ENCODE data around the gene OR10H4.
"Not testable (repeated sequence)": the region's sequence is repeated elsewhere in the genome, so short reads cannot be mapped to it uniquely, and the experiment has no call there.

Gene OR10H4, protein sequence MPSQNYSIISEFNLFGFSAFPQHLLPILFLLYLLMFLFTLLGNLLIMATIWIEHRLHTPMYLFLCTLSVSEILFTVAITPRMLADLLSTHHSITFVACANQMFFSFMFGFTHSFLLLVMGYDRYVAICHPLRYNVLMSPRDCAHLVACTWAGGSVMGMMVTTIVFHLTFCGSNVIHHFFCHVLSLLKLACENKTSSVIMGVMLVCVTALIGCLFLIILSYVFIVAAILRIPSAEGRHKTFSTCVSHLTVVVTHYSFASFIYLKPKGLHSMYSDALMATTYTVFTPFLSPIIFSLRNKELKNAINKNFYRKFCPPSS

DNA sequence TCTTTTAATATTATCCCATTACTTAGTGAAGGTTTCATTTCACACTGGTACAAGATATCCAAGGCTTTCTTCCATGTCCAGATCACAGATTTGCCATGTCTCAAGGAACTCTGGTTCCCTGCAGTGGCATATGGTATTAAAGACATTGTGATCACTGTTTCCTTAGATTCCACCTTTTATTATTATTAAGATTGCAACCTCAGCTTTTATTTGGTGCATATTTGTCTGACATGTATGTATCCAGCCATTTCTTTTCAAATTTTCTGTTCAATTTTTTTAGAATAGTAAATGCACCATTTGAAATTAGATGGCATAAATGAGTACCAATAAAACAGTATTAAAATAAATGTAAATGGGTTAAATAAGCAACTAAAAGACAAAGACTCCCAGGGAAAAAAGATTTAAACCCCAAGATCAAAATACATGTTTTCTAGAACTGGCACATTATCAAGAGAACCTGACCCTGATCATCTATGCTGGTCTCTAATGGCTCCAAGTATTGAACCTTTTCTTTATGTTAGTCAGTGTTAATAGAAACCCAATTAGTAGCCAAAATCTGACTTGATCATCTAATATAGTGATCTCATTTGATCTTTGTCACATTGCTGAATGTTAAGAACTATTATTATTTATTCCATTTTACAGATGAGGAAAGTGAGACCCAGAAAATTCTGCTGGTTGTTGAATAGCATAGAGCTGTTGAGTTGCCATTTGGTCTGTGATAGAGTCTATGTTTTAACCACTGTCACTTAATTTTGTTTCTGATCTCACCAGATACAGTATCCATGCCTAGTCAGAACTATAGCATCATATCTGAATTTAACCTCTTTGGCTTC is at the start of gene OR10H4:
Gene OR10H4 (plus strand): TSS at position 786 of the 836 bp plus-strand sequence. CDS start 0 bp downstream, at position 786.
- no peak for DNase-seq

DNA sequence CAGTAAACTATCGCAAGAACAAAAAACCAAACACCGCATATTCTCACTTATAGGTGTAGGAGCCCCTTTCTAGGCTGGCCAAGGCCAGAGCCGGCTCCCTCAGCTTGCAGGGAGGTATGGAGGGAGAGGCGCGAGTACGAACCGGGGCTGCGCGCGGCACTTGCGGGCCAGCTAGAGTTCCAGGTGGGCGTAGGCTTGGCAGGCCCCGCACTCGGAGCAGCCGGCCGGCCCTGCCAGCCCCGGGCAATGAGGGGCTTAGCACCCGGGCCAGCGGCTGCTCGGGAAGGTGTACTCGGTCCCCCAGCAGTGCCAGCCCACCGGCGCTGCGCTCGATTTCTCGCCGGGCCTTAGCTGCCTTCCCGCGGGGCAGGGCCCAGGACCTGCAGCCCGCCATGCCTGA is 49.2 kb upstream of the OR10H4 start:
- DNase-seq: not testable (repeated sequence)

DNA sequence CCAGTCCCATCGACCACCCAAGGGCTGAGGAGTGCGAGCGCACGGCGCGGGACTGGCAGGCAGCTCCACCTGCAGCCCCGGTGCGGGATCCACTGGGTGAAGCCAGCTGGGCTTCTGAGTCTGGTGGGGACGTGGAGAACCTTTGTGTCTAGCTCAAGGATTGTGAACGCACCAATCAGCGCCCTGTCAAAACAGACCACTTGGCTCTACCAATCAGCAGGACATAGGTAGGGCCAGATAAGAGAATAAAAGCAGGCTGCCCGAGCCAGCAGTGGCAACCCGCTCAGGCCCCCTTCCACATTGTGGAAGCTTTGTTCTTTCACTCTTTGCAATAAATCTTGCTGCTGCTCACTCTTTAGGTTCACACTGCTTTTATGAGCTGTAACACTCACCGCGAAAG is 48.8 kb upstream of the OR10H4 start:
- not testable (repeated sequence) for DNase-seq

DNA sequence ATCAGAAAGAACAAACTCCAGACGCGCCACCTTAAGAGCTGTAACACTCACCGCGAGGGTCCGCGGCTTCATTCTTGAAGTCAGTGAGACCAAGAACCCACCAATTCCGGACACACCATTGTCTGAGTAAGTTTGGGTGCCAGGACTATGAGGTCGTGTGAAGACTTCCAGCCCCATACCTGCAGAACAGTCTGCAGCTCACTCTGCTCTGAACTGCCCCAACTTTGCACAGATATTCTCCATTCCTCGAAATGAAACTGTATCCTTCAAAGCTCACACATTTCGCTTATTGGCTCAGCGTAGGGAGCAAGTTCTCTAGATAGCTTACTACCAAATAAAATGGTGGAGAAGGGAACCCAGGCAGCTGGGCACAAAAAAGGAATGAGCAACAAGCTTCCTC is 48.3 kb upstream of the OR10H4 start:
- DNase-seq: no peak

DNA sequence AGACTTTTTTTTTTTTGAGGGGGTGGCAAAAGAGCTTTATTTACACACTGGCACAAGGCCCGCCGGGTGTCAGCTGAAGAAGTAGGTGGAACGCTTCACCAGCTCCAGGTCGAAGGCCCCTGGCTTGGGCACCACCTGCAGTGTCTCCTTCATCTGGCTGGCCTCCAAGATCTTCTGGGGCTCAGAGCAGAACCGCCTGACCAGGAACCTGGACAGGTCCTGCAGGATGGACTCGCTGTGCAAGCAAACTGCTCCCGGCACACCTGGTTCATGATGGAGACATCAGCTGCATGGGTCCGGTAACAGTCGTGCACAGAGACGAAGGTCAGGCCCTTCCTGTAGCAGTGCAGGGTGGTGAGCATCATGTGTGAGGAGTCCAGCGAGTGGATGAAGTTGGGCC is 46.6 kb upstream of the OR10H4 start:
- no peak for DNase-seq

DNA sequence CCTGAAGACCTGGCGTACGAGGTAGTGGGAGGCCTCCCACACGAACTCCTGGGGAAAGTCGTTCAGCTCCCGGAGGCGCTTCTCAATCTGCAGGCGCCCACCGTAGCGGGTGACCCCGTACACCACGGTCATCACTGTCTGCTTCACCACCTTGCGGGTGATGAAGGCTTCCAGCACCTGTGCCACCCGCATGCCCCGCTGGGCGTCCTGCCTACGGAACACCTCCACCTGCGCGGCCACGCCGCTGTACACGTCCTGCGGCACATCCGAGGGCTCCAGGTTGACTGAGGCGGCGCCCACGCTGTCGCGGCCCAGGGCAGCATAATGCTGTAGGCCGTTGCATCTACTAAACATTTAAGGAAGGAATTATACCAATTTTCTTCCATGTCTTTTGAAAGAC is 45.9 kb upstream of the OR10H4 start:
- not testable (repeated sequence) for DNase-seq

DNA sequence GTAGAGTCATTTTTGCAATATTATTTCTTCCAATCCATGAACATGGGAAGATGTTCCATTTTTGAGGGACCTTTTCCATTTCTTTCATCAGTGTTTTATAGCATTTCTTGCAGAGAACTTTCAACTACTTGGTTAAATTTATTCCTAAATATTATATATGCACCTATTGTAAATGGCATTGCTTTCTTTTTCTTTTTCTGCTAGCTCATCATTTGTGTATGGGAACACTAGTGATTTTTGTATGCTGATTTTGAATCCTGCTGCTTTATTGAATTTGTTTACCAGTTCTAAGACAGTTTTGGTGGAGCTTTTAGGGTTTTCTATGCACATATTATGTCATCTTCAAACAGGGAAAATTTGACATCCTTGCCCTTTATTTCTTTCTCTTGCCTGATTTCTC is 43.8 kb upstream of the OR10H4 start:
- no peak for DNase-seq

DNA sequence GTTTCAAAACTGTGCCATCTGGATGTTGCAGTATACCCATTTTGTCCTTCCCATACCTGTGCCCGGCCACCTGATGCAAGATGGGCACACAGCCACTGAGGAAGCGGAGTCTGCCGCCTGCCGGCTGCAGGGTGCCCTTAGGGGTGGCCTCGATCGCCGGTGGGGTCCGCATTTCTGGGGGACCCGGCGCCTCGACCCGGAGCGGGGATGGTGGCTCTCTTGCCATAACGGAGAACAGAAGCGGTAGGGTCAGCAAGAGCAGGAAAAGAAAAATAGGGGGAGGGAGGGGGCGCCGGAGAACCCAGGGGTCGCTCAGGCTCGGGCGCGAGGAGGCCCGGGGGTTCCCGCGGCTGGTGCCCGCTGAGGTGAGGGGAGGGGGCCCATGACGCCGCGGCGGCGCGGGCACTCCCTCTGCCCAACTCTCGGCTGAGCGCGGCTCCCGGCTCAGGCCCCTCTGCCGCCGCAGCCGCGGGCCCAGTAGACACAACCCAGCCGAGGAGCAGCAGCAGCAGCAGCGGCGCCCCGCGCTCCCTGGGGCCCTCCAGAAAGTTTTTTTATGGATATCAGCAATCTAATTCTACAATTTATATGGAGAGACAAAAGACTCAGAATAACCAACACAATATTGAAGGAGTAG is 37.1 kb upstream of the OR10H4 start:
- DNase-seq: no peak

DNA sequence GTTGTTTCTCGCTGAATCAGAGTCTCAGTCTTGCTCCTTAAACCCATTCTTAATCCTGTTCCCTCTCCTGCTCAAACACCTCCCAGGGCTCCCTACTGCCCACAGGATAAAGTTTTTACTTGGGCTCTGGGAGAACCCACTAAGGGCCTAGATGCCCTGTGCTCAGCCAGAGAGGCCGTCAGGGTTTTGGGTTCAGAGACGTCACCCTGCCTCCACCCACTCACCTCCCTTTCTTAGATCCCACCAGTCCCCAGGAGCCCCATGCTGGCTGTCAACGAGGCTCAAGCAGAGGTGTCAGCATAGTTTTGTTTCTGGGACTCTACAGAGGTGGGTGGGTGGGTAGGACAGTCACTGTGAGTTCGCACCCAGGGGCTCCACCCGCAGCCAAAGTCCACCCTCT is 35.4 kb upstream of the OR10H4 start:
- no peak for DNase-seq

DNA sequence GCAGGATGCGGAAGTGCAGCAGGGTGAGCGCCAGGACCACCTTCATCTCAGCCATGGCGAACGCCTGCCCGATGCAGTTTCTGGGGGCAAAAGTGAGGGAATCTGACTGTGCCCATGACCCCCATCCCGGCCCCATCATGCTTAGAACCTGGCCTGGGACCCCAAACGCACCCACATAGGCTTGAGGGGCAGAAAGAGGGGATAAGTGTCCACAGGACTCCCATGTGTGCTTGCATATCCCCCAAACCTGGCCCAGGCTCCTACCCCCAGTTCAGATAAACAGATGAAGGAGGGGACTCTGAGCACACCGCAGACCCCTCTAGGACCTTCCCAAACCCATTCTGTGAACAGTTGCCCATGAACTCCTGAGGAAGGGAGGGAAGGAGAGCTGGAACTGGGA is 35.0 kb upstream of the OR10H4 start:
- no peak for DNase-seq

DNA sequence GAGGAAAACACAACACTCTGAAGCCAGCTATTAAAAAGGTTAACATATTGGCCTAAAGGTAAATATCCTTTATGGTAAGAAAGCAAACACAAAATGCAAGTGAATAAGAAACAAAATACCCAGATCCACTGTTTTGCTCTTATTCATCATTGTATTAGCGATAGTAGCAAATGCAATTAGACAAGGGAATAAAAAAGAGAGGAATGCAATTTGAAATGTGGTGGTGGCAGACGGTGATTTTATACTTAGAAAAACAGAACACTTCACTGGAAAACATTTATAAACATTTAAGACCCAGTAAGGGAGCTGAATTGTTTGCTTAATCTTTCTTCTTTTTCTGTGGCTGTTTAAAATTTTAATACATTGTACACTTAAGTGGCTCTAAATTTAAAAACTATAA is 33.7 kb upstream of the OR10H4 start:
- DNase-seq: no peak

DNA sequence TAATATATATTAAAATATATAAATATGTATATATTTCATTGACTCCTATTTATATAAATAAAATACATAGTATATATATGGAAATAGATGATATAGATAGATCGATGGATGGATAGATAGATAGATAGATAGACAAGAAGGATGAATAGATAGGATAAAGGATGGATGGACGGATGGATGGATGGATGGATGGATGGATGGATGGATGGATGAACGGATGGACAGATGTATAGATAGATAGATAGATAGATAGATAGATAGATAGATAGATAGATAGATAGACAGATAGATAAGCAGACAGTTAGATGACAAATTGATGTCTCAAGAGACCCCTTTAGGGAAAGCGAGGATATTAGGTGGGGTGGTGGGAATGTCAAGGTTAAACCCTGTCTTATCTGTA is 29.6 kb upstream of the OR10H4 start:
- DNase-seq: no peak

DNA sequence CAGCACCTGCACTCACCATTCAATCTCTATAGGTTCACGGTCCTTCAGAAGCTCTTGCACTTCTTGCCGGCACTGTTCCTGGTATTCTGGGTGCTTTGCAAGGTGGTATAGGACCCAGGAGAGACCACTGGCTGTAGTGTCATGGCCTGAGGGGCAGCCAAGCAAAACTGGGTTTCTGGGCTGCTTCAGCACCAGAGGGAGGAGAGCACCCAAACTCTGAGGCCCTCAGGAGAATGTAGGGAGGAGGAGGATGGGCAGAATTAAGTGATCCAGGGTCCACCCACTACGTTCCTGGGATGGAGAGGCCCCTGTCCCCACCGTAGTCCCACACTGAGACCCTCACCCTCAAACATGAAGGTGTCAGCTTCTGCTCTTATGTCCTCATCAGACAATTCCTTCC is 26.8 kb upstream of the OR10H4 start:
- DNase-seq: no peak

DNA sequence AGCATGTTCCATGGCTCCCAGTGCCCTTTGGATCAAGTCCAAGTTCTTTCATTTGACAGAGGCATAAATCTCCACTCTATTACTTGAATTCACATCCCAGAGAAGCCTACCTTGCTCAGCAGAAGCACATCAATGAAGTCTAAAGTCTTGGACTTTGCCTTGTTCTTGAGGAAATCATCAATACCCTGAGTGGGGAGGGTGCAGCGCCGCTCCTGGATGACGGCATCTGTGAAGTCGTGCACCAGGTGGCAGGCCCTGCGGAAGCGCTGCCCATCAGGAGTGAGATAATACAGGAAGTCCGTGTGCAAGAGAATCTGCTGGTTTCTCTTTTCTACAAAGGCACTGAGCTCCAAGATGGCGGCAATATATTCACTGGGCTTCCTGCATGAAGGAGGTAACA is 25.1 kb upstream of the OR10H4 start:
- no peak for DNase-seq

DNA sequence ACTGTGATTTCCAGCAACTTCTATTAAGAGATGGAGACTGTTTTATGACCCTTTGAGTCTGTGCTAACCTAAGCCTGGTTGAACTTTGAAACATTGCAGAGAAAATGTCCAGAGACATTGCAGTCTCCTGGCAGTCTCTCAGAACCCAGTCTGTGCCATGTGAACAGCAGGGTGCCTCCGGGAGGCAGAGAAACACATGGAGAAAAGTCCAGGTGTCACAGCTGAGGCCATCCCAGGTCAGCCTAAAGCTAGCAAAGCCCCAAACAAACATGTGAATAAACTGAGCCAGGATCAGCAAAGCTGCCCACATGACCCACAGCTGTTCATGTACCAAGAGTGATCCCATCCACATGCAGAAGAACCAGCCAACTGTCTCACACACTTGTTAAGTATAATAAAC is 22.3 kb upstream of the OR10H4 start:
- DNase-seq: no peak

DNA sequence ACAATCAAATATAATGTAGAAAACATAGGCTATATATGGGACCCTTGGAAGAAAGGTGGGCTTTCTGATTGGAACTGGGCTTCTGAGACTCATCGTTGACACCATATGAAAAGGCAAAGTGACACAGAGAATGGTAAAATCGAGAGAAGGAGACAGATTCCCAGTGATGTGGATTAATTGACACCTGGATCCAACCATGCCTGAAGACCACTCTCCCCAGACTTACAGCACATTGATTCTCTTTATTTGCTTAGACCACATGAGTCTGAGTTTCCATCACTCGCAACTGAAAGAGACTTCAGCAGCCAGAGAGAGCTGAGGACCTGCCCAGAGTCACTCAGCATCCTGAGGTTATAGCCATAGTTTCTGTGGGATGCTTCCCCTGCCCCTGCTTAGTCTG is 20.5 kb upstream of the OR10H4 start:
- no peak for DNase-seq

DNA sequence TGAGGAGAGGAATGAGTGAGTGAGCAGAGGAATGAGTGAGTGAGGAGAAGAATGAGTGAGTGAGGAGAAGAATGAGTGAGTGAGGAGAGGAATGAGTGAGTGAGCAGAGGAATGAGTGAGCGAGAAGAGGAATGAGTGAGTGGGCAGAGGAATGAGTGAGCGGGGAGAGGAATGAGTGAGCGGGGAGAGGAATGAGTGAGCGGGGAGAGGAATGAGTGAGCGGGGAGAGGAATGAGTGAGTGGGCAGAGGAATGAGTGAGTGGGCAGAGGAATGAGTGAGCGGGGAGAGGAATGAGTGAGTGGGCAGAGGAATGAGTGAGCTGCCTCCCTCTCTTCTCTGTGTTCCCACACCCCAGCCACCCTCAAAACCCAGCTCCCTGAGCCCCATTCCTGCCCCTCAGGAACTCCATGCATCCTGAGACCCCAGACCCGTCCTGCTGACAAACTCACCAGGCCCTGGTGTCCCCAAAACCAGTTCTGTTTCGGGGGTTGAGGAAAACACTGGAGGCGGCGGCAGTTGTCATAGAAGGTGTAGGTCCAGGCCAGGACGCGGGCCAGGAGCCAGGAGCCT is 15.0 kb upstream of the OR10H4 start:
- DNase-seq: not testable (repeated sequence)

DNA sequence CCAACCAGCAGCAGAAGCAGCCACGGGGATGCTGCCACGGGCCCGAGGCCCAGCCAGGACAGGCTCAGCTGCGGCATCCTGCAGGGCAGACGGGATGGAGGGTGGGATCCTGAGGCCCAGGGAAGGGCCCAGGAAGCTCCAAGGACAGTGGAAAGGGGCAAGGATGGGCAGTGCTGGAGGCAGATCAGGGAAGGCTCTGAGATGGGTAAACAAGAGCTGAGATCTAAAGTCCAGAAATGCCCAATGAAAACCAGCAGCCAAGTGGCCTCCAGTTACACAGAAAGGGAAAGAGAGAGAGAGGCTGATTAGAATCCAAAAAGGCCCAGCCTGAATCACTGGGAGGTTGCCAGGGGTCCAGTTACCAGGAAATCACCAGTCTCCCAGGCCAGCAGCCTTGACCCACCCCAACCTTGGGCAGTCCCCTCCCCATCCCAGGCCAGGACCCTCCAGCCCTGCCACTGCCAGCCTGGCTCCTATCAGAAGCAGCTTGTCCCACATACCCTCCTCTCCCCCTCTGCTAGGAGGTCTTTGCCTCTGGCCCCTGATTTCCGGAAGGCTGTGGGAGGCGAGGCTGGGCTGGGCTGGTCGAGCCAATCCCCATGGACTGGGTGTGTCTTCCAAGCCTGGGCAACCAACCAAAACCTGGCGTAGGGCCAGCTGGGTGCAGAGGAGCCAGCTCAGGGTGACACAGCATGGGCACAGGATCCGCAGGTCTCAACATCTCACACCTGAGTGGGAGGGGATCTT is 14.3 kb upstream of the OR10H4 start, which contains the start of gene CYP4F11:
Gene CYP4F11 (minus strand): TSS at position 198 of the 747 bp plus-strand sequence. CDS start 121 bp downstream, at position 77.
- no peak for DNase-seq

DNA sequence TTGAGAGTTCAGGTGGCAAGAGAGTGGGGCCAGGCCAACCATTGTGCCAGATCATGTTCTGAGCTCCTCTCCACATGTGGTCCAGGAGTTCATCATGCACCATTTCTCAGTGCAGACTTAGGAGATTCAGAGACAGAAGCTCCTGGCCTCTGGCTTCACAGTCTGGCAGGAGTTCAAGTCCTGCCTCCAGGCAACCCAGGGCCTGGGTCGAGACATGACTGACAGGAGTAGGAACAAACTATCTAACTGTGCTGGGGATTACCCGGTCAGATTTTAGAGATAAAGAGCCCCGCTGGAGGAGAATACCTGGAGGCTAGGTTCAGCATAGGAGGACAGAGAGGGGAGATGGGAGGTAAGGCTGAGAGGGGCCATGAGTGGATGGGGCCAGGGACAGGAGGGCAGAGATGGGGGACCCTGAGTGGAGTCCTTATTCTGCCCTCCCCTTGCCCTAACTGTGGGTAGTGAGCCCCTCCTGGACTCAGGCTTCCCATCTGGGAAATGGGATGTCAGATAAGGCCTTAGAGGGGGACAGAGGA is 13.6 kb upstream of the OR10H4 start:
- no peak for DNase-seq

DNA sequence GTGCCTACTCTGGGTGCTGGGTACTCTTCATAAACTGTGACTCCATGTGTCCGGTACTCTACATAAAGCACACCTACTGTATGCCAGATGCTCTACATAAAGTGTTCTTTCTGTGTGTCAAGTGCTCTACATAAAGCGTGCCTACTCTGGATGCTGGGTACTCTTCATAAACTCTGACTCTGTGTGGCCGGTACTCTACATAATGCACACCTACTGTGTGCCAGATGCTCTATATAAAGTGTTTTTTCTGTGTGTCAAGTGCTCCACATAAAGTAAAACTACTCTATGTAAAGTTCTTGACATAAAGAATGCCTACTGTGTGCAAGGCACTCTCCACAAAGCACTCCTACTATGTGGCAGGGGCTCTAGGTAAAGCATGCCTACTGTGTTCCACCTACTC is 12.6 kb upstream of the OR10H4 start:
- no peak for DNase-seq

DNA sequence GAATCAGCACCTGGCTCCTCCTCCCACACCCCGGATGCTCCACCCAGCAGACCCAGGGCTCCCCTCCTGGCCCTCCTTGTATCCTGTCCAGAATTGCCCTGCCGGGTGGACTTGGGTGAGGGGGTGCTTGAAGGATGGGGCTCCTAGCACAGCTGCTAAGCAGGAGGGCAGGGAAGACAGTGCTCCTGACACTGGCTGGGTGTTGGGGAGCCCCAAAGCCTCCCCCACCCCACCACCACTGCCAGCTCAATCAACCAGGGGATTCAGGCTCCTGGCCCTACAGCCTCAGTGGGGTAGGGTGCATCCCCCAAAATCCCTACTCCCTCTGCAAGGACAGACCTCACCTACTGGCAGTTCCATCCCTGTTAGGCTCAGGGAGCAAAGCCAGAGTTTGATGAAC is 11.9 kb upstream of the OR10H4 start:
- no peak for DNase-seq

DNA sequence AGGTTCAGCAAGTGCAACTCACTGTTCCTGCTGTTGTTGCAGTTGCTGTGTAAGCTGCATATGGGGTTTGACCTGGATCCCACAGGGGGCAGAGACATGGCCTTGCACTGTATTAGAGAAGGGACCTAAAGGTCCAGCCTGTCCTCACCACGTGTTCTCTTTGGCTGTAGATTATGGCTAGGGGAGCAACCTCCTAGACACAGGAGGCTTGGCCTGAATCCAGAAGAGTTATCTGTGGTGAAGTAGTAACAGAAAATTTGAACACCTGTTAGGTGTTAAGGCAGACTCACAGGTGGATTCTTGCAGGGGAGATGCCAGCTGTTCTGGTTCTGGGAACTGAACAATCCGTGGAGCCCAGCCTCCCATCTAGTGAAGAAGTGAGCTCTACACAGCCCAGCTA is 11.0 kb upstream of the OR10H4 start:
- no peak for DNase-seq
